ENCODE data around the gene SPDEF. TPM values are rescaled to one million over a fixed set of nuclear protein-coding genes. Genes with fewer than 3 reads are reported as not detected.

The SPDEF gene
- total RNA-seq, 1 donor from 2014 or later = not detected

Other genes with a start within 250 kb of the SPDEF start
- 116 TPM for gene NUDT3, start 163.7 kb downstream of the SPDEF start, total RNA-seq
- 1,021 TPM for gene RPS10, start 130.3 kb downstream of the SPDEF start, total RNA-seq
- 2.8 TPM for gene PACSIN1, start 90.3 kb downstream of the SPDEF start, total RNA-seq
- 21.7 TPM for gene ILRUN, start 140.4 kb upstream of the SPDEF start, total RNA-seq
- gene SNRPC, start 201.2 kb upstream of the SPDEF start, total RNA-seq = 20.6 TPM
- gene BLTP3A, start 235.8 kb upstream of the SPDEF start, total RNA-seq = 6.1 TPM